ENCODE results near the gene TESK1. TPM values are rescaled to one million over a fixed set of nuclear protein-coding genes. Genes with fewer than 3 reads are reported as not detected.

The TESK1 gene
- total RNA-seq, 2 experiments from 2014 or later, result 26.1 to 26.9 TPM

DNA sequence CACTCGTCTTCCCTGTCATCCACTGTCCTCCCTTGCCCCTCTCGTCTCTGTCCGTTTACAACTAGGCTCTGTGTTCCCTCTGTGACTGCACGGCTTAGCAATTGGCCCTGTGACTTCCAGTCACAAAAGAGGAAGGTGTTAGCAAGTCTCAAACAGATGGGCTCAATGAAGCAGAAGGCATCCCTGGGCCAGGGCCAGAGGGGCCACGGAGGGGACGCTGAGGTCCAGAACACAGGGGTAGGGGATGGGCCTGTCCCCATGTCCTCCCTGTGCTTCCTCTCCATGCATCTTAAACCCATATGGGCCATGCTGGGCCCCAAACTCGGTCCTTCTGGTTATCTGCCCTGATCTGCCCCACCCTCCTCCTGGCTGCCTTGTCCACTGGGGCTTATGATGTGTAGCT, 13.3 kb downstream of the TESK1 start, which contains the start of gene CD72:
CD72 (minus strand) TSS at position 89 of the 403 bp plus-strand sequence. CDS start 110 bp downstream, outside the sequence.
- Mint-ChIP-seq H3K27me3 (no peaks in the 10 kb centered on the region), H3K27ac (peak within 1 kb of the TSS; percentile 96), H3K36me3 (ENCODE audit: low read depth) (no peaks in the 10 kb centered on the region), H3K4me3 (peak within 1 kb of the TSS; percentile 86), H3K9me3 (no peaks in the 10 kb centered on the region), H3K4me1 (ENCODE audit: low read depth) (peaks cover 53% of the 10 kb centered on the region)
- POLR2A ChIA-PET, result interaction anchor here (0.5 to 3.6 kb wide), 6 partner anchors 10 to 47 kb away, joined by 3 to 18 read pairs (median 9); partner anchors contain the start of genes ARHGEF39 and TESK1
- TF ChIP-seq, protein P1, sequence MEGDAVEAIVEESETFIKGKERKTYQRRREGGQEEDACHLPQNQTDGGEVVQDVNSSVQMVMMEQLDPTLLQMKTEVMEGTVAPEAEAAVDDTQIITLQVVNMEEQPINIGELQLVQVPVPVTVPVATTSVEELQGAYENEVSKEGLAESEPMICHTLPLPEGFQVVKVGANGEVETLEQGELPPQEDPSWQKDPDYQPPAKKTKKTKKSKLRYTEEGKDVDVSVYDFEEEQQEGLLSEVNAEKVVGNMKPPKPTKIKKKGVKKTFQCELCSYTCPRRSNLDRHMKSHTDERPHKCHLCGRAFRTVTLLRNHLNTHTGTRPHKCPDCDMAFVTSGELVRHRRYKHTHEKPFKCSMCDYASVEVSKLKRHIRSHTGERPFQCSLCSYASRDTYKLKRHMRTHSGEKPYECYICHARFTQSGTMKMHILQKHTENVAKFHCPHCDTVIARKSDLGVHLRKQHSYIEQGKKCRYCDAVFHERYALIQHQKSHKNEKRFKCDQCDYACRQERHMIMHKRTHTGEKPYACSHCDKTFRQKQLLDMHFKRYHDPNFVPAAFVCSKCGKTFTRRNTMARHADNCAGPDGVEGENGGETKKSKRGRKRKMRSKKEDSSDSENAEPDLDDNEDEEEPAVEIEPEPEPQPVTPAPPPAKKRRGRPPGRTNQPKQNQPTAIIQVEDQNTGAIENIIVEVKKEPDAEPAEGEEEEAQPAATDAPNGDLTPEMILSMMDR (IDR thresholded peaks at IDR 0.05), result no peak
- intact Hi-C loops (cut with micrococcal nuclease), result loop anchor here (2.0 kb wide), 1 partner anchor 30 kb away; no protein-coding TSS in a partner anchor
- DNase-seq (no peak), ATAC-seq (no peak)
- CTCF ChIA-PET, result interaction anchor here (1.9 to 4.1 kb wide), 4 partner anchors 13 to 29 kb away, joined by 5 to 44 read pairs (median 11); partner anchors contain the start of genes SIT1 and TESK1

GRCh38 chr9:35618854-35619799, 14.1 kb downstream of the TESK1 start:
- intact Hi-C loops (cut with micrococcal nuclease), result loop anchor here (2.0 kb wide), 1 partner anchor 30 kb away; no protein-coding TSS in a partner anchor
- Mint-ChIP-seq H3K4me1 (ENCODE audit: low read depth) (peaks cover 53% of the 10 kb centered on the region), H3K27me3 (no peaks in the 10 kb centered on the region), H3K9me3 (no peaks in the 10 kb centered on the region), H3K36me3 (ENCODE audit: low read depth) (no peaks in the 10 kb centered on the region), H3K27ac (peak overlapping the region; percentile 96), H3K4me3 (peak overlapping the region; percentile 86)
- CTCF ChIA-PET, result interaction anchor here (0.7 to 2.8 kb wide), 14 partner anchors 8 to 719 kb away, joined by 3 to 39 read pairs (median 8); partner anchors contain the start of genes ARHGEF39, CCDC107, RMRP and SIT1
- DNase-seq, result peak; percentile 89
- TF ChIP-seq, protein P1 (IDR thresholded peaks at IDR 0.05), result no peak
- POLR2A ChIA-PET, result interaction anchor here (0.6 to 2.8 kb wide), 15 partner anchors 8 to 113 kb away, joined by 3 to 13 read pairs (median 7); partner anchors contain the start of genes ARHGEF39, CREB3, TESK1 and TLN1
- peak; percentile 74 for ATAC-seq

DNA sequence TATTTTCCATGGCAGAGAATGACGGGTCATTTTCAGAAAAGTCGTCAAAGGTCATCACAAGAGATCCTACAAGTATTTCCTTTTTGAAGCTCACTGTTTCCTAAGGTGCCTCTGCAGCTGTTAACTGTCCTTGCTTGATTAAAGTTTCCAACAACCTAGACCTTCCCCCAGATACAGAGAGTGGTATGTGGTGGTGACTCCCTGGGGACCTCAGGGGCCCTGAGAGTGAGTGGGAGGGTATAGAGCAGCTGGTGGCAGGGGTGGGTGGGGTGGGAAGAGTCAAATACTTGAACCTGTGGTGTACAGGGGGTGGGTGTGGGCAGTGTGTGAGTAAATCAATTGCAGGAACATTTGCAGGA, 14.7 kb downstream of the TESK1 start:
- ATAC-seq (peak; percentile 61), DNase-seq (peak; percentile 74)
- peak overlapping the region; percentile 86 for H3K4me3 Mint-ChIP-seq
- CTCF ChIA-PET, result interaction anchor here (0.7 to 2.8 kb wide), 13 partner anchors 9 to 720 kb away, joined by 3 to 39 read pairs (median 5); partner anchors contain the start of genes ARHGEF39, CCDC107, RMRP and SIT1
- TF ChIP-seq, protein P1 (IDR thresholded peaks at IDR 0.05), result no peak
- H3K27ac Mint-ChIP-seq, result peak overlapping the region; percentile 96
- intact Hi-C loops (cut with micrococcal nuclease), result loop anchor here (2.0 kb wide), 1 partner anchor 29 kb away; no protein-coding TSS in a partner anchor
- POLR2A ChIA-PET, result interaction anchor here (0.8 to 2.8 kb wide), 15 partner anchors 9 to 112 kb away, joined by 3 to 13 read pairs (median 7); partner anchors contain the start of genes ARHGEF39, CREB3, TESK1 and TLN1
- no peaks in the 10 kb centered on the region for H3K9me3 Mint-ChIP-seq
- no peaks in the 10 kb centered on the region for H3K36me3 Mint-ChIP-seq (ENCODE audit: low read depth)
- peaks cover 53% of the 10 kb centered on the region for H3K4me1 Mint-ChIP-seq (ENCODE audit: low read depth)
- H3K27me3 Mint-ChIP-seq, result no peaks in the 10 kb centered on the region

- intact Hi-C loops (cut with micrococcal nuclease), result no loop called here
- ChIA-PET CTCF (interaction anchor here (1.8 to 4.6 kb wide), 3 partner anchors 8 to 36 kb away, joined by 6 to 25 read pairs (median 12); partner anchors contain the start of gene ARHGEF39), POLR2A (interaction anchor here (3.0 kb wide), 1 partner anchor 20 kb away, joined by 8 read pairs; no protein-coding TSS in a partner anchor)
- Mint-ChIP-seq H3K27ac (peak overlapping the region; percentile 7), H3K4me3 (no peak overlapping the region), H3K9me3 (no peaks in the 10 kb centered on the region), H3K4me1 (ENCODE audit: low read depth) (peaks cover 16% of the 10 kb centered on the region), H3K27me3 (no peaks in the 10 kb centered on the region), H3K36me3 (ENCODE audit: low read depth) (no peaks in the 10 kb centered on the region)
- ATAC-seq (no peak), DNase-seq (no peak)
- TF ChIP-seq, protein P1 (IDR thresholded peaks at IDR 0.05), result no peak
Measured at GRCh38 chr9:35627575-35627974, 22.5 kb downstream of the TESK1 start.

Measured in activated CD8-positive, alpha-beta T cell treated with anti-CD3 and anti-CD28 coated beads for 36 hours (primary cell).